ENCODE data around the gene GRIN2A.

Gene GRIN2A

GRCh38 chr16:10226141-10226986 is 44.1 kb upstream of the GRIN2A start:
- 69% methylated on average over 6 of the region's 9 CpGs for WGBS
- no peak overlapping the region for H2AFZ ChIP-seq (ENCODE audit: low read depth, low read length)

GRCh38 chr16:10225653-10226052 is 43.4 kb upstream of the GRIN2A start:
- H3K4ac ChIP-seq (ENCODE audit: low read depth in 1 of 2, low read length in 2 of 2): no peak overlapping the region
- no peak overlapping the region for H3K4me3 ChIP-seq (ENCODE audit: insufficient read depth in 1 of 2, low read depth in 1 of 2, low read length in 2 of 2)
- no peak overlapping the region for H2AFZ ChIP-seq (ENCODE audit: low read depth, low read length)
- H3K14ac ChIP-seq (ENCODE audit: low read length in 2 of 2): no peak overlapping the region
- no peak overlapping the region for H3K18ac ChIP-seq (ENCODE audit: low read depth in 1 of 2, low read length in 2 of 2)
- no peak overlapping the region for H2BK5ac ChIP-seq (ENCODE audit: low read depth, low read length, poor library complexity, severe bottlenecking)
- peaks cover 0 to 46% of the 10 kb centered on the region in 2 experiments for H3K27me3 ChIP-seq (ENCODE audit: control insufficient read depth in 1 of 2, insufficient read depth in 1 of 2, low read length in 2 of 2)
- no peak for DNase-seq
- no peak overlapping the region for H2BK120ac ChIP-seq (ENCODE audit: low read depth, low read length)
- no peaks in the 10 kb centered on the region for H3K4me1 ChIP-seq (ENCODE audit: control insufficient read depth, insufficient read depth, low read depth, low read length)
- peaks cover 4% of the 10 kb centered on the region for H3K9me3 ChIP-seq (ENCODE audit: control insufficient read depth, low read length)
- H3K23ac ChIP-seq (ENCODE audit: low read length in 2 of 2): no peak overlapping the region
- no peak overlapping the region for H3K9ac ChIP-seq (ENCODE audit: low read length)
- H3K4me2 ChIP-seq (ENCODE audit: low read length, poor library complexity, severe bottlenecking): no peak overlapping the region
- no peaks in the 10 kb centered on the region for H3K36me3 ChIP-seq (ENCODE audit: control insufficient read depth in 1 of 2, insufficient read depth in 2 of 2, low read depth in 1 of 2, low read length in 2 of 2)
- WGBS: 71% methylated on average over 6 of the region's 6 CpGs
- no peak overlapping the region for H2BK12ac ChIP-seq (ENCODE audit: low read length in 2 of 2)
- no peaks in the 10 kb centered on the region for H3K79me1 ChIP-seq (replicated peaks; ENCODE audit: low read length, poor library complexity, severe bottlenecking)
- no peak overlapping the region for H3K27ac ChIP-seq (ENCODE audit: low read length, poor library complexity, severe bottlenecking)
- H2BK15ac ChIP-seq (ENCODE audit: low read depth, poor library complexity, severe bottlenecking): no peak overlapping the region
- H4K91ac ChIP-seq (ENCODE audit: low read length): no peak overlapping the region
- H4K8ac ChIP-seq (ENCODE audit: low read length): no peak overlapping the region
- no peak overlapping the region for H2AK5ac ChIP-seq (ENCODE audit: low read length, severe bottlenecking)

More at GRCh38 chr16:10226141-10226986, 44.1 kb upstream of the GRIN2A start:
- H3K18ac ChIP-seq (ENCODE audit: low read depth in 1 of 2, low read length in 2 of 2): no peak overlapping the region
- no peak overlapping the region for H2AK5ac ChIP-seq (ENCODE audit: low read length, severe bottlenecking)
- H3K9me3 ChIP-seq (ENCODE audit: control insufficient read depth, low read length): peaks cover 4% of the 10 kb centered on the region
- H2BK5ac ChIP-seq (ENCODE audit: low read depth, low read length, poor library complexity, severe bottlenecking): no peak overlapping the region
- no peak overlapping the region for H3K4ac ChIP-seq (ENCODE audit: low read depth in 1 of 2, low read length in 2 of 2)
- no peak overlapping the region for H3K4me3 ChIP-seq (ENCODE audit: insufficient read depth in 1 of 2, low read depth in 1 of 2, low read length in 2 of 2)
- peaks cover 0 to 39% of the 10 kb centered on the region in 2 experiments for H3K27me3 ChIP-seq (ENCODE audit: control insufficient read depth in 1 of 2, insufficient read depth in 1 of 2, low read length in 2 of 2)
- no peak for DNase-seq
- H2BK12ac ChIP-seq (ENCODE audit: low read length in 2 of 2): no peak overlapping the region
- H2BK120ac ChIP-seq (ENCODE audit: low read depth, low read length): no peak overlapping the region
- H2BK15ac ChIP-seq (ENCODE audit: low read depth, poor library complexity, severe bottlenecking): no peak overlapping the region
- no peaks in the 10 kb centered on the region for H3K79me1 ChIP-seq (replicated peaks; ENCODE audit: low read length, poor library complexity, severe bottlenecking)
- no peak overlapping the region for H3K14ac ChIP-seq (ENCODE audit: low read length in 2 of 2)
- no peaks in the 10 kb centered on the region for H3K4me1 ChIP-seq (ENCODE audit: control insufficient read depth, insufficient read depth, low read depth, low read length)
- no peak overlapping the region for H4K8ac ChIP-seq (ENCODE audit: low read length)
- H3K36me3 ChIP-seq (ENCODE audit: control insufficient read depth in 1 of 2, insufficient read depth in 2 of 2, low read depth in 1 of 2, low read length in 2 of 2): no peaks in the 10 kb centered on the region
- no peak overlapping the region for H3K23ac ChIP-seq (ENCODE audit: low read length in 2 of 2)
- no peak overlapping the region for H3K4me2 ChIP-seq (ENCODE audit: low read length, poor library complexity, severe bottlenecking)
- no peak overlapping the region for H3K9ac ChIP-seq (ENCODE audit: low read length)
- H3K27ac ChIP-seq (ENCODE audit: low read length, poor library complexity, severe bottlenecking): no peak overlapping the region
- no peak overlapping the region for H4K91ac ChIP-seq (ENCODE audit: low read length)

- no peaks in the 10 kb centered on the region for H3K9me3 ChIP-seq (ENCODE audit: control insufficient read depth, low read length)
- H3K18ac ChIP-seq (ENCODE audit: low read depth in 1 of 2, low read length in 2 of 2): no peak overlapping the region
- no peak overlapping the region for H2BK5ac ChIP-seq (ENCODE audit: low read depth, low read length, poor library complexity, severe bottlenecking)
- no peak overlapping the region for H3K14ac ChIP-seq (ENCODE audit: low read length in 2 of 2)
- no peak overlapping the region for H2BK15ac ChIP-seq (ENCODE audit: low read depth, poor library complexity, severe bottlenecking)
- H3K9ac ChIP-seq (ENCODE audit: low read length): no peak overlapping the region
- no peaks in the 10 kb centered on the region for H3K79me1 ChIP-seq (replicated peaks; ENCODE audit: low read length, poor library complexity, severe bottlenecking)
- H4K8ac ChIP-seq (ENCODE audit: low read length): no peak overlapping the region
- DNase-seq: no peak
- WGBS: no CpG with 5 or more reads among the region's 4 CpGs
- H3K36me3 ChIP-seq (ENCODE audit: control insufficient read depth in 1 of 2, insufficient read depth in 2 of 2, low read depth in 1 of 2, low read length in 2 of 2): no peaks in the 10 kb centered on the region
- no peak overlapping the region for H3K4me3 ChIP-seq (ENCODE audit: insufficient read depth in 1 of 2, low read depth in 1 of 2, low read length in 2 of 2)
- H3K4me1 ChIP-seq (ENCODE audit: control insufficient read depth, insufficient read depth, low read depth, low read length): no peaks in the 10 kb centered on the region
- no peak overlapping the region for H2BK120ac ChIP-seq (ENCODE audit: low read depth, low read length)
- H3K27ac ChIP-seq (ENCODE audit: low read length, poor library complexity, severe bottlenecking): no peak overlapping the region
- H2BK12ac ChIP-seq (ENCODE audit: low read length in 2 of 2): no peak overlapping the region
- no peak overlapping the region for H3K4me2 ChIP-seq (ENCODE audit: low read length, poor library complexity, severe bottlenecking)
- H3K4ac ChIP-seq (ENCODE audit: low read depth in 1 of 2, low read length in 2 of 2): no peak overlapping the region
- no peak overlapping the region for H3K23ac ChIP-seq (ENCODE audit: low read length in 2 of 2)
- H2AFZ ChIP-seq (ENCODE audit: low read depth, low read length): no peak overlapping the region
- no peak overlapping the region for H2AK5ac ChIP-seq (ENCODE audit: low read length, severe bottlenecking)
- H4K91ac ChIP-seq (ENCODE audit: low read length): no peak overlapping the region
- H3K27me3 ChIP-seq (ENCODE audit: control insufficient read depth in 1 of 2, insufficient read depth in 1 of 2, low read length in 2 of 2): peaks cover 0 to 50% of the 10 kb centered on the region in 2 experiments
Measured at GRCh38 chr16:10224850-10225249, 42.6 kb upstream of the GRIN2A start.

GRCh38 chr16:10220942-10221341 is 38.7 kb upstream of the GRIN2A start:
- Histone ChIP-seq H3K9ac (ENCODE audit: low read length) (no peak overlapping the region), H4K91ac (ENCODE audit: low read length) (no peak overlapping the region), H3K9me3 (ENCODE audit: control insufficient read depth, low read length) (no peaks in the 10 kb centered on the region), H3K23ac (ENCODE audit: low read length in 2 of 2) (no peak overlapping the region), H3K4me3 (ENCODE audit: insufficient read depth in 1 of 2, low read depth in 1 of 2, low read length in 2 of 2) (no peak overlapping the region), H2BK5ac (ENCODE audit: low read depth, low read length, poor library complexity, severe bottlenecking) (no peak overlapping the region), H3K4ac (ENCODE audit: low read depth in 1 of 2, low read length in 2 of 2) (no peak overlapping the region), H4K8ac (ENCODE audit: low read length) (no peak overlapping the region), H2AFZ (ENCODE audit: low read depth, low read length) (no peak overlapping the region), H3K4me2 (ENCODE audit: low read length, poor library complexity, severe bottlenecking) (no peak overlapping the region), H2BK12ac (ENCODE audit: low read length in 2 of 2) (no peak overlapping the region), H2BK120ac (ENCODE audit: low read depth, low read length) (no peak overlapping the region), H2AK5ac (ENCODE audit: low read length, severe bottlenecking) (no peak overlapping the region), H3K14ac (ENCODE audit: low read length in 2 of 2) (no peak overlapping the region), H3K27me3 (ENCODE audit: control insufficient read depth in 1 of 2, insufficient read depth in 1 of 2, low read length in 2 of 2) (peaks cover 0 to 62% of the 10 kb centered on the region in 2 experiments), H3K27ac (ENCODE audit: low read length, poor library complexity, severe bottlenecking) (no peak overlapping the region), H3K4me1 (ENCODE audit: control insufficient read depth, insufficient read depth, low read depth, low read length) (no peaks in the 10 kb centered on the region), H2BK15ac (ENCODE audit: low read depth, poor library complexity, severe bottlenecking) (no peak overlapping the region), H3K18ac (ENCODE audit: low read depth in 1 of 2, low read length in 2 of 2) (no peak overlapping the region), H3K36me3 (ENCODE audit: control insufficient read depth in 1 of 2, insufficient read depth in 2 of 2, low read depth in 1 of 2, low read length in 2 of 2) (no peaks in the 10 kb centered on the region), H3K79me1 (replicated peaks; ENCODE audit: low read length, poor library complexity, severe bottlenecking) (no peaks in the 10 kb centered on the region)
- WGBS: 45% methylated on average over 3 of the region's 3 CpGs
- no peak for DNase-seq
